Hepatocyte (in vitro differentiated cells): Measurements from ENCODE around the gene TRIM59. TPM values are rescaled to one million over a fixed set of nuclear protein-coding genes. Genes with fewer than 3 reads are reported as not detected.

Experiments
- DNase-seq: peaks from one replicate; pipeline ENCODE4 v3.0.0-alpha.2; 2016; ENCODE audit warnings: low spot score
- H2AFZ ChIP-seq: fragments of 200-600 bp; sonication (generic); 2 replicates; pipeline ENCODE4 v1.6.0; 2016; ENCODE audit warnings: antibody characterized with exemption, mild to moderate bottlenecking
- H3K27ac ChIP-seq: fragments of 200-600 bp; sonication (generic); 2 replicates; pipeline ENCODE4 v1.5.1; 2016; ENCODE audit warnings: mild to moderate bottlenecking
- H3K27me3 ChIP-seq: fragments of 200-600 bp; sonication (generic); 2 replicates; pipeline ENCODE4 v1.6.1; 2016
- H3K36me3 ChIP-seq: fragments of 200-600 bp; sonication (generic); replicated peaks from 2 replicates; pipeline ENCODE4 v1.5.1; 2016; ENCODE audit warnings: low read depth; ENCODE audit not compliant: insufficient read depth
- H3K4me1 ChIP-seq: fragments of 200-600 bp; sonication (generic); 2 replicates; pipeline ENCODE4 v1.5.1; 2016; ENCODE audit warnings: mild to moderate bottlenecking, moderate library complexity; ENCODE audit not compliant: insufficient read depth
- H3K4me2 ChIP-seq: fragments of 200-600 bp; sonication (generic); 2 replicates; pipeline ENCODE4 v1.6.0; 2016
- H3K4me3 ChIP-seq: fragments of 200-600 bp; sonication (generic); 2 replicates; pipeline ENCODE4 v1.5.1; 2016; ENCODE audit warnings: mild to moderate bottlenecking
- H3K79me2 ChIP-seq: fragments of 200-600 bp; sonication (generic); 2 replicates; pipeline ENCODE4 v1.6.0; 2017; ENCODE audit warnings: mild to moderate bottlenecking
- H3K9me2 ChIP-seq: fragments of 200-600 bp; sonication (generic); replicated peaks from 2 replicates; pipeline ENCODE4 v1.6.0; 2017; ENCODE audit warnings: mild to moderate bottlenecking; ENCODE audit not compliant: insufficient read depth
- H3K9me3 ChIP-seq: fragments of 200-600 bp; sonication (generic); 2 replicates; pipeline ENCODE4 v1.5.1; 2016; ENCODE audit warnings: low read depth, mild to moderate bottlenecking
- H4K20me1 ChIP-seq: fragments of 200-600 bp; sonication (generic); 2 replicates; pipeline ENCODE4 v1.6.0; 2016; ENCODE audit warnings: mild to moderate bottlenecking; ENCODE audit not compliant: insufficient read depth, poor library complexity, severe bottlenecking
- CTCF ChIP-seq: fragments of 200-600 bp; sonication (generic); IDR thresholded peaks from 2 replicates; pipeline ENCODE4 v1.5.1; 2016; ENCODE audit warnings: antibody characterized with exemption, mild to moderate bottlenecking; ENCODE audit not compliant: poor library complexity
- EZH2 ChIP-seq: fragments of 200-600 bp; sonication (generic); IDR thresholded peaks from 2 replicates; pipeline ENCODE4 v1.6.1; 2016; ENCODE audit warnings: antibody characterized with exemption, mild to moderate bottlenecking, borderline replicate concordance
- EZH2phosphoT487 ChIP-seq: fragments of 200-600 bp; sonication (generic); IDR thresholded peaks from one replicate; pipeline ENCODE4 v1.6.1; 2018; ENCODE audit warnings: antibody characterized with exemption, mild to moderate bottlenecking, low read depth, moderate library complexity; ENCODE audit not compliant: unreplicated experiment, severe bottlenecking
- WGBS: methylation state at CpG from one replicate; pipeline ENCODE4 v1.1.6; 2016; ENCODE audit warnings: low lambda C conversion rate; ENCODE audit errors: missing lambda C conversion rate; 5-methylcytosine and 5-hydroxymethylcytosine counted together
- polyA plus RNA-seq: library from polyadenylated mRNA; unstranded; fragments of >200 nt; fragmentation: Nextera tagmentation; extraction: Ambion mirVana; gene quantifications from 2 replicates; pipeline ENCODE4 v1.2.1, GENCODE V29; 2016
- total RNA-seq: library from RNA; depleted of rRNA; stranded (reverse); fragments of >200 nt; gene quantifications from 2 replicates; pipeline ENCODE4 v1.2.3, GENCODE V29; 2014

TRIM59 gene
- total and polyA plus RNA-seq, 2 experiments from 2014 or later: 6.4 to 14.0 TPM

GRCh38 chr3:160403796-160404470 lies 45.7 kb downstream of the TRIM59 start:
- Histone ChIP-seq H4K20me1 (no peaks in the 10 kb centered on the region), H3K36me3 (no peaks in the 10 kb centered on the region), H3K9me3 (no peaks in the 10 kb centered on the region), H3K9me2 (no peaks in the 10 kb centered on the region), H3K4me3 (no peak overlapping the region), H3K4me2 (peak overlapping the region; percentile 85), H3K27me3 (no peaks in the 10 kb centered on the region), H3K4me1 (peaks cover 6% of the 10 kb centered on the region), H2AFZ (no peak overlapping the region), H3K27ac (no peak overlapping the region), H3K79me2 (peaks cover 83% of the 10 kb centered on the region)
- TF ChIP-seq EZH2phosphoT487 (no peak), EZH2 (no peak), CTCF (no peak)
- DNase-seq: no peak
- WGBS: 72% methylated on average over 7 of the region's 7 CpGs

DNA sequence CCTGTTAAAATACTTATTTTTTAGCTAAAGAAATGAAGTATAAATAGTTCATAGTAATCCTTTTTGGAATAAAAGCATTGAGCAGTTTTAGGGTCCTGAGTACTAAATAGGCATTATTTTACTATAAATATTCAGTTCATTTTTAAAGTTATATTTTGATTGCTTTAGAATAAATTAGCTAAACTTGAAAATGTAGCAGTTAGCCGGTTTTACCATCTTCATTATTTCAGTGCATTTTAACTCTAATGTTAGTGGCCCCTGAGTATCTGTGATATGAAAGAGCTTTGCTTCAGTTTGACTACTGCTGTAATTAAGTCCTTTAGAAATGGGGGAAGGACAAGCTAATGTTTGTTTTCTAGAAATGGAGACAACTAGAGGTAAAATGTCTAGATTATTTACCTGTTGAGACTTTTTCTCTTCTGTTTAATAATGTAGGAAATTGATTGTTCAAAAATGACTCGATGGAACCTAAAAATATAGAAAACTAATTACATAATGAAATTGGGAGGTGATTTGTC lies 46.5 kb downstream of the TRIM59 start:
- Histone ChIP-seq H3K27me3 (no peaks in the 10 kb centered on the region), H3K4me2 (peak overlapping the region; percentile 85), H3K4me1 (peaks cover 6% of the 10 kb centered on the region), H3K36me3 (no peaks in the 10 kb centered on the region), H3K9me2 (no peaks in the 10 kb centered on the region), H4K20me1 (no peaks in the 10 kb centered on the region), H3K79me2 (peaks cover 84% of the 10 kb centered on the region), H3K27ac (no peak overlapping the region), H2AFZ (no peak overlapping the region), H3K9me3 (no peaks in the 10 kb centered on the region), H3K4me3 (peak overlapping the region; percentile 19)
- DNase-seq: no peak
- TF ChIP-seq EZH2 (no peak), EZH2phosphoT487 (peak; percentile 38), CTCF (no peak)
- WGBS: 76% methylated on average over 2 of the region's 2 CpGs

DNA sequence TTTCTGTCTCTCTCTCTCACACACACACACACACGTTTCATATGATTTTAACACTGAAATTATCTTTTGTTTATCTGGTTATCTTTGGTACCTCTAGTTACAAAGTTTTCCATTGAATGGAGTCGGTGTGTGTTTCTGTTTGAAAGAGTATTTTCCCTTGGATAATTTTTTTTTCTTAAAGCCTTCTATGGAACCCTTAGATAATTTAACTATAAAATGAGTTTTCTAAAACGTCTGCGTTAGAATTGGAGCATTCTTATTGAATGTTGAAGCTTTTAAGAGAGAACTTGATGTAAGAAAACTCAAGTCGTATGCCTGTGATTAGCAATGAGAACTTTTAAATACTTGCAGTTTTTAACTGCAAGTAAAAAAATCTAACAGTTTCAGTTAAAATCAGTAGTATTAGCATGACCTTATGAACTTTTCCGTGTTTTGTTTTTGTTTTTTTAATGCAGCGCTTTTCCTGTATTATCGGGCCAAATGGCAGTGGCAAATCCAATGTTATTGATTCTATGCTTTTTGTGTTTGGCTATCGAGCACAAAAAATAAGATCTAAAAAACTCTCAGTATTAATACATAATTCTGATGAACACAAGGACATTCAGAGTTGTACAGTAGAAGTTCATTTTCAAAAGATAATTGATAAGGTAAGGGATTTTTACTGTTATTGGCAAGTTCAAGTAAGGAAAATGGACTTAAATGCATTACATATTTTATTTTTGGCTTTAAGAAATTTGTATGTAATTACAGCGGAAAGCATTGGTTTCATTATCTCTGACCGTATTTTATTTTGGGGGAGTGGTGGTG lies 47.2 kb downstream of the TRIM59 start:
- Histone ChIP-seq H3K9me2 (no peaks in the 10 kb centered on the region), H4K20me1 (no peaks in the 10 kb centered on the region), H3K27me3 (no peaks in the 10 kb centered on the region), H3K79me2 (peaks cover 85% of the 10 kb centered on the region), H3K4me3 (peak overlapping the region; percentile 19), H3K27ac (peak overlapping the region; percentile 23), H3K9me3 (no peaks in the 10 kb centered on the region), H3K4me1 (peaks cover 6% of the 10 kb centered on the region), H3K36me3 (no peaks in the 10 kb centered on the region), H2AFZ (no peak overlapping the region), H3K4me2 (peak overlapping the region; percentile 85)
- DNase-seq: no peak
- no peak for TF ChIP-seq CTCF
- no peak for TF ChIP-seq EZH2phosphoT487
- TF ChIP-seq EZH2: no peak
- WGBS: 42% methylated on average over 11 of the region's 11 CpGs
